Gastroesophageal sphincter (tissue), 3 donors: ENCODE results near the gene OTOF.

ENCODE experiments used
- CTCF ChIP-seq, 4 experiments: fragments of 200-600 bp in 2 of 4; fragments of 450-650 bp in 2 of 4; sonication (generic) in 1 of 4; IDR thresholded peaks; one replicate each; pipeline ENCODE4 v1.5.1; 2017 to 2019; ENCODE audit warnings: antibody characterized with exemption in 4 of 4, mild to moderate bottlenecking in 2 of 4, moderate library complexity in 2 of 4
- EP300 ChIP-seq: sonication (generic); formaldehyde crosslinking; IDR thresholded peaks from one replicate; pipeline ENCODE4 v1.6.1; 2017; ENCODE audit warnings: antibody characterized with exemption, mild to moderate bottlenecking
- POLR2A ChIP-seq, 2 donors: fragments of 450-650 bp; IDR thresholded peaks; one replicate each; pipeline ENCODE4 v1.6.1; 2017; ENCODE audit warnings: antibody characterized with exemption in 2 of 2, mild to moderate bottlenecking in 2 of 2, moderate library complexity in 1 of 2
- POLR2AphosphoS5 ChIP-seq: sonication (generic); formaldehyde crosslinking; IDR thresholded peaks from one replicate; pipeline ENCODE4 v1.6.1; 2017; ENCODE audit warnings: antibody characterized with exemption

GRCh38 chr2:26453421-26454329 lies 24.2 kb downstream of the OTOF start:
- no peak for TF ChIP-seq CTCF (IDR thresholded peaks at IDR 0.05)
- TF ChIP-seq POLR2AphosphoS5 = no peak
- no peak for TF ChIP-seq POLR2A (IDR thresholded peaks at IDR 0.05)
- no peak for TF ChIP-seq EP300
